Vagina (tissue), 2 donors: ENCODE results near the gene HOXA6. TPM values are rescaled to one million over a fixed set of nuclear protein-coding genes. Genes with fewer than 3 reads are reported as not detected.

ENCODE experiments used
- DNase-seq, 2 donors: peaks; one replicate each; pipeline ENCODE4 v3.0.0-alpha.2; 2017; ENCODE audit errors: extremely low spot score in 2 of 2
- H3K27ac ChIP-seq: fragments of 200-600 bp; sonication (generic); one replicate; pipeline ENCODE4 v1.5.1; 2019
- H3K27me3 ChIP-seq: fragments of 200-600 bp; sonication (generic); one replicate; pipeline ENCODE4 v1.5.1; 2019
- H3K36me3 ChIP-seq, 2 donors: fragments of 200-600 bp; sonication (generic); one replicate each; pipeline ENCODE4 v1.5.1; 2017 to 2019
- H3K4me1 ChIP-seq: fragments of 200-600 bp; sonication (generic); one replicate; pipeline ENCODE4 v1.5.1; 2019
- H3K4me3 ChIP-seq, 2 donors: fragments of 200-600 bp; sonication (generic); 1 replicate in 1 of 2; 2 replicates in 1 of 2; pipeline ENCODE4 v1.5.1; 2016 to 2019
- H3K9me3 ChIP-seq: fragments of 200-600 bp; sonication (generic); one replicate; pipeline ENCODE4 v1.5.1; 2019
- POLR2A ChIP-seq, 2 donors: fragments of 450-650 bp; IDR thresholded peaks; one replicate each; pipeline ENCODE4 v1.6.1; 2017; ENCODE audit warnings: antibody characterized with exemption in 2 of 2, mild to moderate bottlenecking in 2 of 2, moderate library complexity in 2 of 2
- POLR2AphosphoS5 ChIP-seq, 2 donors: sonication (generic); formaldehyde crosslinking; IDR thresholded peaks; one replicate each; pipeline ENCODE4 v1.9.0; 2017; ENCODE audit warnings: antibody characterized with exemption in 2 of 2, mild to moderate bottlenecking in 2 of 2, low read depth in 1 of 2; ENCODE audit not compliant: insufficient read depth in 1 of 2
- intact Hi-C: fragments of 100-400 bp; cut with DNase I; formaldehyde crosslinking; loops from one replicate; pipeline ENCODE4 v1.15.1; 2023
- total RNA-seq: library from RNA; depleted of rRNA; stranded (reverse); fragments of >200 nt; gene quantifications from one replicate; pipeline ENCODE4 v1.2.3, GENCODE V29; 2016
- TF ChIP-seq, protein P1 (sequence below), 3 experiments: fragments of 450-650 bp in 2 of 3; fragments of 200-600 bp in 1 of 3; sonication (generic) in 1 of 3; IDR thresholded peaks; one replicate each; pipeline ENCODE4 v1.5.1; 2017 to 2019; ENCODE audit warnings: antibody characterized with exemption in 3 of 3, mild to moderate bottlenecking in 2 of 3, moderate library complexity in 2 of 3

Gene HOXA6
- total RNA-seq, 1 donor from 2014 or later: 1.7 TPM

- TF ChIP-seq, protein P1, sequence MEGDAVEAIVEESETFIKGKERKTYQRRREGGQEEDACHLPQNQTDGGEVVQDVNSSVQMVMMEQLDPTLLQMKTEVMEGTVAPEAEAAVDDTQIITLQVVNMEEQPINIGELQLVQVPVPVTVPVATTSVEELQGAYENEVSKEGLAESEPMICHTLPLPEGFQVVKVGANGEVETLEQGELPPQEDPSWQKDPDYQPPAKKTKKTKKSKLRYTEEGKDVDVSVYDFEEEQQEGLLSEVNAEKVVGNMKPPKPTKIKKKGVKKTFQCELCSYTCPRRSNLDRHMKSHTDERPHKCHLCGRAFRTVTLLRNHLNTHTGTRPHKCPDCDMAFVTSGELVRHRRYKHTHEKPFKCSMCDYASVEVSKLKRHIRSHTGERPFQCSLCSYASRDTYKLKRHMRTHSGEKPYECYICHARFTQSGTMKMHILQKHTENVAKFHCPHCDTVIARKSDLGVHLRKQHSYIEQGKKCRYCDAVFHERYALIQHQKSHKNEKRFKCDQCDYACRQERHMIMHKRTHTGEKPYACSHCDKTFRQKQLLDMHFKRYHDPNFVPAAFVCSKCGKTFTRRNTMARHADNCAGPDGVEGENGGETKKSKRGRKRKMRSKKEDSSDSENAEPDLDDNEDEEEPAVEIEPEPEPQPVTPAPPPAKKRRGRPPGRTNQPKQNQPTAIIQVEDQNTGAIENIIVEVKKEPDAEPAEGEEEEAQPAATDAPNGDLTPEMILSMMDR (IDR thresholded peaks at IDR 0.05): no peak
- Histone ChIP-seq H3K4me1 (peaks cover 51% of the 10 kb centered on the region), H3K27me3 (no peaks in the 10 kb centered on the region), H3K36me3 (no peaks in the 10 kb centered on the region), H3K27ac (peak overlapping the region; percentile 74), H3K4me3 (peak overlapping the region; percentile 46 to 53), H3K9me3 (no peaks in the 10 kb centered on the region)
- no peak for DNase-seq
- intact Hi-C loops: loop anchor here (10.0 kb wide), 1 partner anchor 950 kb away; the partner anchor contains the start of genes CBX3 and HNRNPA2B1
These were observed 7.6 kb upstream of the HOXA6 start for GRCh38 chr7:27154901-27155815.

- intact Hi-C loops: loop anchor here (10.0 kb wide), 1 partner anchor 950 kb away; the partner anchor contains the start of genes CBX3 and HNRNPA2B1
- H3K27me3 ChIP-seq: no peaks in the 10 kb centered on the region
- TF ChIP-seq POLR2A (IDR thresholded peaks at IDR 0.05): no peak
- TF ChIP-seq, protein P1 (IDR thresholded peaks at IDR 0.05): no peak
- TF ChIP-seq POLR2AphosphoS5 (IDR thresholded peaks at IDR 0.05; ENCODE audit: insufficient read depth in 1 of 2, low read depth in 1 of 2): no peak
These were observed 6.8 kb upstream of the HOXA6 start for GRCh38 chr7:27154369-27154768.

GRCh38 chr7:27153526-27153925, 6.0 kb upstream of the HOXA6 start:
- no peak for DNase-seq

More at GRCh38 chr7:27154369-27154768, 6.8 kb upstream of the HOXA6 start:
- Histone ChIP-seq H3K9me3 (no peaks in the 10 kb centered on the region), H3K36me3 (no peaks in the 10 kb centered on the region), H3K4me1 (peaks cover 53% of the 10 kb centered on the region), H3K4me3 (no peak overlapping the region), H3K27ac (no peak overlapping the region)
- DNase-seq: no peak

DNA sequence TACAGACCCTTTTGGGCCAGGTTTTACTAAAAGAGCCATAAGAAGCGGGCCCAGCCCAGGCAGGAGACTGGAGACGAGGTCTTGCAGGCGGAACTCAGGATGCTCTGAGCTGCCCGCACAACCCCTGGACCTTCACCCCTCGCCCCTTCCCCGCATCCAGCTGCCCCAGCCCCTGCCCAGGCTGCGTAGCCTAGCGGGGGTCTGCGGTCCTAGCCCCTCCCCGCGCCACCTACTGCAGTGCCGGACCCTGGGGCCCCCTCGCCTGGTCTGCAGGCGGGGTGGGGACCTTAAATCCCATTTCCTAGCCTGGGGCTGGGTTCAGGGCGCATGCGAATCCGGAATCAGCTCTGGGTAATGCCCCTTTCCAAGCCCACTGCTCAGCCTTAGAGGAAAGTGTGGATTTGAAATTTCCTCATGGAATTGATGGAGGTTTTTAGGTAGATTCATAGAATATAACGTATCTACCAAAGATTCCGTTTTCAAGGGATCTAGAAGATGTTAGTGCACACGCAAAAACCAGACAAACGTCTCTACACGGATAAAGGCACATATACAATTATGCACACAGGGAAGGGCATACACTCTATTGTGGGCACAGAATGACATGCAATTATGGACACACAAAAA, 5.4 kb upstream of the HOXA6 start:
- Histone ChIP-seq H3K9me3 (no peaks in the 10 kb centered on the region), H3K4me1 (peaks cover 67% of the 10 kb centered on the region), H3K4me3 (peak overlapping the region; percentile 49 to 57), H3K27me3 (no peaks in the 10 kb centered on the region), H3K27ac (peak overlapping the region; percentile 84), H3K36me3 (no peaks in the 10 kb centered on the region)
- intact Hi-C loops: loop anchor here (10.0 kb wide), 1 partner anchor 948 kb away; the partner anchor contains the start of genes CBX3 and HNRNPA2B1
- DNase-seq: no peak
- TF ChIP-seq, protein P1 (IDR thresholded peaks at IDR 0.05): no peak
- TF ChIP-seq POLR2AphosphoS5 (IDR thresholded peaks at IDR 0.05; ENCODE audit: insufficient read depth in 1 of 2, low read depth in 1 of 2): no peak
- no peak for TF ChIP-seq POLR2A (IDR thresholded peaks at IDR 0.05)

More at GRCh38 chr7:27153526-27153925, 6.0 kb upstream of the HOXA6 start:
- intact Hi-C loops: loop anchor here (10.0 kb wide), 1 partner anchor 949 kb away; the partner anchor contains the start of genes CBX3 and HNRNPA2B1
- Histone ChIP-seq H3K4me1 (peaks cover 61% of the 10 kb centered on the region), H3K4me3 (no peak overlapping the region), H3K9me3 (no peaks in the 10 kb centered on the region), H3K27ac (no peak overlapping the region), H3K27me3 (no peaks in the 10 kb centered on the region), H3K36me3 (no peaks in the 10 kb centered on the region)
- TF ChIP-seq, protein P1 (IDR thresholded peaks at IDR 0.05): no peak
- TF ChIP-seq POLR2A (IDR thresholded peaks at IDR 0.05) (no peak), POLR2AphosphoS5 (IDR thresholded peaks at IDR 0.05; ENCODE audit: insufficient read depth in 1 of 2, low read depth in 1 of 2) (no peak)
